Suppressor macrophage treated with lipopolysaccharide for 4 hours (primary cell): ENCODE data around the gene CNIH1.
"Not testable (repeated sequence)": the region's sequence is repeated elsewhere in the genome, so short reads cannot be mapped to it uniquely, and the experiment has no call there.

ENCODE experiments used
- DNase-seq: peaks from one replicate; pipeline ENCODE4 v3.0.0-alpha.2; 2020

The CNIH1 gene

GRCh38 chr14:54425537-54426274 lies 15.5 kb downstream of the CNIH1 start:
- DNase-seq = no peak

DNA sequence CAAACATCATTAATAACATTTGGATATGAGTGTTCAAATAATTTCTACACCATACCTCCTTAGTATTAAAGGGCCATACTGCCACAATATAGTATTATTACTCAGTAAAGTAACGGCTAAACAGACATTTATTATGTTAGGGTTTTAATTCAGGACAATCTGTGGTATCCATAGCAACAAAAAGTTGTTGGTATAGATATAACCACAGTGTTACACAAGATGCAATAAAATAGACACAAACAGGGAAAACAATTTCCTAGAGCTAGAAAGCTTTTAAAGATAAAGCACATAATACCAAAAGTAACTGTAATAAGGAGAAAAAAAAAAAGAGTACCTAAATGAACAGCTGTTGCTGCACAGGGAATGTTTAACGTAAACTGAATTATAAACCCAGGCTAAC lies 16.1 kb downstream of the CNIH1 start:
- no peak for DNase-seq

DNA sequence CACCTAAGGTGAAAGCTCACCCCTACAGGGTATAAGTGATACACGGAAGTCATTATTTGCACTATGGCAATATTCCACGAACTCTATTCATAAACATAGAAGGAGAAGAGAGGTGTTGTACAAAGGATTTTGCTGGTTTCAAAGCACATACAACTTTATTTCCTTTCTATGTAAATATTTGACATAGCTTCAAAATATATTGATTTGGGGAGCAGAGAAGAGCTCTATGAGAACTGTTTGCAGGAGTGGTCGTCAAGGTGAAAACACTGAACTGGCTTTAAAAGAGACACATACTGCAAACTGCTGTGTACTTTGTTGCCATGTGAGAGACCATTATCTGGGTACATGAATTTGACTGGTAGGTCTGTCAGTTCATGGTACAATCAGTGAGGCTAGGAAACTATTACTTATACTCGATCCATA lies 16.7 kb downstream of the CNIH1 start:
- no peak for DNase-seq

GRCh38 chr14:54423991-54424390 lies 17.2 kb downstream of the CNIH1 start:
- no peak for DNase-seq

GRCh38 chr14:54420478-54421142 lies 20.6 kb downstream of the CNIH1 start:
- DNase-seq = peak; percentile 32

GRCh38 chr14:54411371-54411770 lies 29.8 kb downstream of the CNIH1 start:
- no peak for DNase-seq

GRCh38 chr14:54410215-54410614 lies 31.0 kb downstream of the CNIH1 start:
- no peak for DNase-seq

DNA sequence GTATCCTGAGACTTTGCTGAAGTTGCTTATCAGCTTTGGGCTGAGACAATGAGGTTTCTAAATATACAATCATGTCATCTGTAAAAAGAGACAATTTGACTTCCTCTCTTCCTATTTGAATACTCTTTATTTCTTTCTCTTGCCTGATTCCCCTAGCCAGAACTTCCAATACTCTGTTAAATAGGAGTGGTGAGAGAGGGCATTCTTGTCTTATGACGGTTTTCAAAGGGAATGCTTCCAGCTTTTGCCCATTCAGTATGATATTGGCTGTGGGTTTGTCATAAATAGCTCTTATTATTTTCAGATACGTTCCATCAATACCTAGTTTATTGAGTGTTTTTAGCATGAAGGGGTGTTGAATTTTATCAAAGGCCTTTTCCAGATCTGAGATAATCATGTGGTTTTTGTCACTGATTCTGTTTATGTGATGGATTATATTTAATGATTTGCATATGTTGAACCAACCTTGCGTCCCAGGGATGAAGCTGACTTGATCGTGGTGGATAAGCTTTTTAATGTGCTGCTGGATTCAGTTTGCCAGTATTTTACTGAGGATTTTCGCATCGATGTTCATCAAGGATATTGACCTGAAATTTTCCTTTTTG lies 37.7 kb downstream of the CNIH1 start:
- not testable (repeated sequence) for DNase-seq

DNA sequence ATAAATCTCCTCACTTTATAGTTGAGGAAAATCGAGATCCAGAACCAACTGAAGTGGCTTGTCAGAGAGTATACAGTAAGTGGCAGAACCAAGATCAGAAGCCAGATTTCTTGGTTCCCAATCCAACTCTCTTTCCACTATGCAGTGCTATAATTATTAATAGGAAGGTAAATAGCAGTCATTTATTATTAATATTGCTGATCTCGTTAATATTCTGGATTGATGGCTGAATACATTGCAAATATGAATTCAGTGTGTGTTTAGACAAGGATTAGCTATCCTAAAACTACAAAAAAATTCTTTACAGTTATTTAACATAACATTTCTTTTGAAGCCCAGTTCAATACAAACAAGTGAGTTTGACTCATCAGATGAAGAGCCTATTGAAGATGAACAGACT lies 41.6 kb downstream of the CNIH1 start:
- no peak for DNase-seq

GRCh38 chr14:54396493-54397335 lies 44.5 kb downstream of the CNIH1 start, which contains the start of gene CDKN3:
Gene CDKN3, plus strand, starts transcription at chr14:54397007. Its CDS starts 62 bp downstream, at chr14:54397069.
- DNase-seq = peak; percentile 99

GRCh38 chr14:54396183-54396492 lies 45.0 kb downstream of the CNIH1 start:
- no peak for DNase-seq

- DNase-seq = no peak
Measured at GRCh38 chr14:54395716-54396115, 45.5 kb downstream of the CNIH1 start.

GRCh38 chr14:54395284-54395683 lies 45.9 kb downstream of the CNIH1 start:
- no peak for DNase-seq

DNA sequence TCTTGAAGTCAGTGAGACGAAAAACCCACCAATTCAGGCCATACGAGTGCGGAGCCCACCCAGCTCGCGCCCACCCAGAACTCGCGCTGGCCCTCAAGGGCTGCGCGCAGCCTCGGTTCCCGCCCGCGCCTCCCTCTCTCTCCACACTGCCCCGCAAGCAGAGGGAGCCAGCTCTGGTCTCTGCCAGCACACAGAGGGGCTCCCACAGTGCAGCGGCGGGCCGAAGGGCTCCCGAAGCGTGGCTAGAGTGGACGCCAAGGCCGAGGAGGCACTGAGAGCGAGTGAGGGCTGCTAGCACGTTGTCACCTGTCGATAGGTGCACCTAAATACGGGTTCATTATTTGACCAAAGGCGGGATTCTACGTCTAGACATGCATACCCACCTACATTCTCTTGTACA lies 46.6 kb downstream of the CNIH1 start:
- no peak for DNase-seq

DNA sequence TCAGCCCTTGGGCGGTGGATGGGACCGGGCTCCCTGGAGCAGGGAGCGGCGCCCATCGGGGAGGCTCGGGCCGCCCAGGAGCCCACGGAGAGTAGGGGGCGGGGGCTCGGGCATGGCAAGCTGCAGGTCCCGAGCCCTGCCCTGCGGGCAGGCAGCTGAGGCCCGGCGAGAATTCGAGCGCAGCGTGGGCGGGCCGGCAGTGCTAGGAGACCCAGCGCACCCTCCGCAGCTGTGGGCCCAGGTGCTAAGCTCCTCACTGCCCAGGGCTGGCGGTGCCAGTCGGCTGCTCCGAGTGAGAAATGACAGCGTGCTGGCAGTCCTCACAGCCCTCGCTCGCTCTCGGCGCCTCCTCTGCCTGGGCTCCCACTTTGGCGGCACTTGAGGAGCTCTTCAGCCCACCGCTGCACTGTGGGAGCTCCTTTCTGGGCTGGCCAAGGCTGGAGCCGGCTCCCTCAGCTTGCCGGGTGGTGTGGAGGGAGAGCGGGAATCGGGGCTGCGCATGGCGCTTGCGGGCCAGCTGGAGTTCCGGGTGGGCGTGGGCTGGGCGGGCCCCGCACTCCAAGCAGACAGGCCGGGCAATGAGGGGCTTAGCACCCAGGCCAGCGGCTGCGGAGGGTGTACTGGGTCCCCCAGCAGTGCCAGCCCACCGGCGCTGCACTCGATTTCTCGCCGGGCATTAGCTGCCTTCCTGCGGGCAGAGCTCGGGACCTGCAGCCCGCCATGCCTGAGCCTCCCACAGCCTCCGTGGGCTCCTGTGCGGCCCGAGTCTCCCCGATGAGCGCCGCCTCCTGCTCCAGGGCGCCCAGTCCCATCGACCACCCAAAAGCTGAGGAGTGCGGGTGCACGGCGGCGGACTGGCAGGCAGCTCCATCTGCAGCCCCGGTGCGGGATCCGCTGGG lies 47.9 kb downstream of the CNIH1 start:
- not testable (repeated sequence) for DNase-seq

GRCh38 chr14:54392131-54392859 lies 48.9 kb downstream of the CNIH1 start:
- no peak for DNase-seq

- DNase-seq = no peak
Measured at GRCh38 chr14:54387328-54387727, 53.8 kb downstream of the CNIH1 start.

- DNase-seq = no peak
Measured at GRCh38 chr14:54385556-54385955, 55.6 kb downstream of the CNIH1 start.

DNA sequence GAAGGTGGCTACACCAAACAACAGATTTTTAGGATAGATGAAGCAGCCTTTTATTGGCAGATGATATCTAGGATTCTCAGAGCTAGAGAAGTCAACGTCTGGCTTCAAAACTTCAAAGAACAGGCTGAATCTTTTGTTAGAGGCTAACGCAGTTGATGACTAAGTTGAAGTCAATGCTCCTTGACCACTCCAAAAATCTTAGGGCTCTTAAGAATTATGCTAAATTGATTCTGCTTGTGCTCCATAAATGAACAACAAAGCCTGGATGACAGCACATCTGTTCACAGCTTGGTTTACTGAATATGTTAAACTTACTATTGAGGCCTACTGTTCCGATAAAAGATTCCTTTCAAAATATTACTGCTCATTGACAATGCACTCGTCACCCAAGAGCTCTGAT lies 57.3 kb downstream of the CNIH1 start:
- no peak for DNase-seq

DNA sequence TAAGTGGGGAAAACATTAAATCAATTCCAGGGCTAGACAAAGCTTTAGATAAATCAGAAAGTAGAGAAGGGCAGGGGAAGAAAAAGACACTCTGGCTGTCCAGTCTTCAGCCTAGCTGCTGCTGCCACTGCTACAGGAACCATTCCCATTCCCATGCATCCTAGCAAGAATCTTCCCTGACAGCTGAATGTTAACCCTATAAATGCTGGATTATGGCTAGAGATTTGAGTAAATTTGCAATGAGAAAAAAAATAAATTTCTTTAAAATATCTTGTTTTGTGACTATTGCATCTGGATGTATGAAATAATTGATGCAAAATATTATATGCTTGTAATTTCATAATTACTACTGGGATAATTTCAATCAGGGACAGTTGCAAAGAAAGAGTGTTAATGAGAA lies 59.4 kb downstream of the CNIH1 start:
- DNase-seq = no peak

GRCh38 chr14:54380558-54380957 lies 60.6 kb downstream of the CNIH1 start:
- DNase-seq = not testable (repeated sequence)
